ENCODE data around the gene HSPB1. TPM values are rescaled to one million over a fixed set of nuclear protein-coding genes. Genes with fewer than 3 reads are reported as not detected.
"Not testable (repeated sequence)": the region's sequence is repeated elsewhere in the genome, so short reads cannot be mapped to it uniquely, and the experiment has no call there.

The HSPB1 gene
- total RNA-seq, 1 donor = 91.8 TPM

DNA sequence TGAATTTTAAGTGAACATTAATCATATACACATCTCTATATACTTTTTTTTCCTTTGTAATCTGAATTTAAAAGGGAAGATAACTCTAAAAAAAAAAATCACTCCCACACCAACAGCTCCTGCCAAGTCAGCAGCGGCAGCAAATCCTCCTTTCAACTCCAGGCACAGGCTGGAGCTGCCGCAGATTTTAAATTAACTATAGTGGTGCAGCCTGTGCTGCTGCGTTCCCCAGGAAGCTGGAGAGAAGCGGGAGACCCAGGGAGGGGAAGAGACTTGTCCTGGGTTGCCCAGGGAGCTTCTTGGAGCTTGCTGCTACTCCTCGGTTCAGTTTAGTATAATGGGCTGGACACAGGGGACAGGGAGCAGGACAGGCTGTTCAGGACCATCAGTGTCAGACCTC, 32.6 kb upstream of the HSPB1 start:
- peak; percentile 16 for DNase-seq (ENCODE audit: low read depth)
- H3K4me3 ChIP-seq (ENCODE audit: low read depth, low read length) = no peak overlapping the region
- TF ChIP-seq, protein P1, sequence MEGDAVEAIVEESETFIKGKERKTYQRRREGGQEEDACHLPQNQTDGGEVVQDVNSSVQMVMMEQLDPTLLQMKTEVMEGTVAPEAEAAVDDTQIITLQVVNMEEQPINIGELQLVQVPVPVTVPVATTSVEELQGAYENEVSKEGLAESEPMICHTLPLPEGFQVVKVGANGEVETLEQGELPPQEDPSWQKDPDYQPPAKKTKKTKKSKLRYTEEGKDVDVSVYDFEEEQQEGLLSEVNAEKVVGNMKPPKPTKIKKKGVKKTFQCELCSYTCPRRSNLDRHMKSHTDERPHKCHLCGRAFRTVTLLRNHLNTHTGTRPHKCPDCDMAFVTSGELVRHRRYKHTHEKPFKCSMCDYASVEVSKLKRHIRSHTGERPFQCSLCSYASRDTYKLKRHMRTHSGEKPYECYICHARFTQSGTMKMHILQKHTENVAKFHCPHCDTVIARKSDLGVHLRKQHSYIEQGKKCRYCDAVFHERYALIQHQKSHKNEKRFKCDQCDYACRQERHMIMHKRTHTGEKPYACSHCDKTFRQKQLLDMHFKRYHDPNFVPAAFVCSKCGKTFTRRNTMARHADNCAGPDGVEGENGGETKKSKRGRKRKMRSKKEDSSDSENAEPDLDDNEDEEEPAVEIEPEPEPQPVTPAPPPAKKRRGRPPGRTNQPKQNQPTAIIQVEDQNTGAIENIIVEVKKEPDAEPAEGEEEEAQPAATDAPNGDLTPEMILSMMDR (IDR thresholded peaks at IDR 0.05; ENCODE audit: insufficient read depth, low read length) = no peak

- not testable (repeated sequence) for H3K4me3 ChIP-seq (ENCODE audit: low read depth, low read length); DNase-seq (ENCODE audit: low read depth)
Observed at GRCh38 chr7:76271384-76271783, 31.1 kb upstream of the HSPB1 start.

DNA sequence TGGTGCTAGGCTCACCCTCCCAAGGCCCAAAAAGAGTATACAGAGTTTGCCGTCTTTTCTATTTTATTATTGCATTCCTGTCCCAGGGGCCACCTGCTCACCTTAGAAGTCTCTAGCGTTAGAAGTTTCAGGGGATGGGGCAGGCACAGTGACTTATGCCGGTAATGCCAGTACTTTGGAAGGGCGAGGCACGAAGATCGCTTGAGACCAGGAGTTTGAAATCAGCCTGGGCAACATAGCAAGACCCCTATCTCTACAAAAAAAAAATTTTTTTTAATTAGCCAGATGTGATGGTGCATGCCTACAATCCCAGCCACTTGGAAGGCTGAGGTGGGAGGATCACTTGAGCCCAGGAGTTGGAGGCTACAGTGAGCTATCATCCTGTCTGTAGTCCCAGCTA, 30.3 kb upstream of the HSPB1 start:
- no peak for DNase-seq (ENCODE audit: low read depth)
- TF ChIP-seq, protein P1 (IDR thresholded peaks at IDR 0.05; ENCODE audit: insufficient read depth, low read length) = no peak
- no peak overlapping the region for H3K4me3 ChIP-seq (ENCODE audit: low read depth, low read length)

DNA sequence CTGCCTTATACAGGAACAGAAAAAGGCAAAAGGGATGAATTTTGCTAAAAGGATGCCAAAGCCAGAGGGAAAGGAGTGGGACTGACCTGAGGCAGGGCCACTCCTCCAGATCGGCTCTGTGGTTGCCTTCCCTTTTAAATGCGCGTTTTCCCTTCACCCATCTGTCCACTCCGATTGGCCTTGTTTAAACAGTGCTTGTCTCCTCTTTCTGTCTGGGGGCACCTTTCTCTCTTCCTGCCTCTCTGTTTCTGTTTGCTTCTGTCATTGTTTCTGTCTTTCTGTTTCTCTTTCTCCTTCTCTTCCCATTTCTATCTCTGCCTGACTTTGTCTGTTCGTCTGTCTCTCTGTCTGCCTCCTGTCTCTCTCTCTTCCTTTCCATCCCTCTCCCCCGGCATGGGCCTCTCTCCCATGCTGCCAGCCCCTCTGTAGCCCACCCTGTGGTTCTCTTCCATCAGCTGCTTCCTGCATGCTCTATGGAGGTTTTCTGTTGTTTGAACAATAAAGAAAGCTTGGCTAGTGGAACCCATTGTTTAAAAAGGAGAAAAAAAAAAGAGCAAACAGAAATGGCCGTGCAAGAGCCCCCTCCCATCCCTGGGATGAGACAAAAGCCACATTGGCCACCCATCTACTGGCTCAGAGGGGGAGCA, 29.5 kb upstream of the HSPB1 start:
- DNase-seq (ENCODE audit: low read depth) = no peak
- TF ChIP-seq, protein P1 (IDR thresholded peaks at IDR 0.05; ENCODE audit: insufficient read depth, low read length) = no peak
- no peak overlapping the region for H3K4me3 ChIP-seq (ENCODE audit: low read depth, low read length)

- no peak overlapping the region for H3K4me3 ChIP-seq (ENCODE audit: low read depth, low read length)
- no peak for DNase-seq (ENCODE audit: low read depth)
- TF ChIP-seq, protein P1 (IDR thresholded peaks at IDR 0.05; ENCODE audit: insufficient read depth, low read length) = no peak
Observed at GRCh38 chr7:76273503-76273902, 29.0 kb upstream of the HSPB1 start.

DNA sequence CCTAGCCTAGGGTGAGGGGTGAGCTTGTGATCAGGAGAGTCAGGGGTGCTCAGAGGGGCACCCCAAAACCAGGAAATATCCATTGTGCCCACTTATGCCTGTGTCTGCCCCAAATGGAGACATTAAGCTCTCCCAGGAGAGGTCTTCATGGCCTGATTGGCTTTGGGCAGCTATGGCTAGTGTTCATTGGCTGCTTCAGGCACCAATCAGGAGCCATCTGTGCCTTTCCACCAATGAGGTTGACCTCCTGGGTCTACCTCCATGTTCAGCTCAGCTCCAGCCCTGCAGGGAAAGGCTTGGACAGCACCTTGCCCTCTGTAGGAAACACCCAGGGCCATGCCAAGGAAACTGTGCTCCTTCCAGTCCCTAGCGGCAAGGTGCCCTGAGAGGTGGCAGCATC, 23.9 kb upstream of the HSPB1 start:
- DNase-seq (ENCODE audit: low read depth) = no peak
- TF ChIP-seq, protein P1 (IDR thresholded peaks at IDR 0.05; ENCODE audit: insufficient read depth, low read length) = no peak
- no peak overlapping the region for H3K4me3 ChIP-seq (ENCODE audit: low read depth, low read length)

- DNase-seq (ENCODE audit: low read depth) = no peak
- no peak overlapping the region for H3K4me3 ChIP-seq (ENCODE audit: low read depth, low read length)
- TF ChIP-seq, protein P1 (IDR thresholded peaks at IDR 0.05; ENCODE audit: insufficient read depth, low read length) = no peak
Observed at GRCh38 chr7:76280408-76280807, 22.1 kb upstream of the HSPB1 start.

Data from fibroblast of the aortic adventitia (primary cell).